GM21360 (cell line): ENCODE measurements around the gene TESK2.
A peak's percentile ranks its signal among the peaks of the same experiment; 100 is the strongest.

Source experiments
- ATAC-seq: cut with Tn5 transposase; IDR thresholded peaks from one replicate; pipeline ENCODE4 v1.9.1; 2021; ENCODE audit warnings: mild to moderate bottlenecking, moderate library complexity; ENCODE audit not compliant: unreplicated experiment

TESK2 gene

DNA sequence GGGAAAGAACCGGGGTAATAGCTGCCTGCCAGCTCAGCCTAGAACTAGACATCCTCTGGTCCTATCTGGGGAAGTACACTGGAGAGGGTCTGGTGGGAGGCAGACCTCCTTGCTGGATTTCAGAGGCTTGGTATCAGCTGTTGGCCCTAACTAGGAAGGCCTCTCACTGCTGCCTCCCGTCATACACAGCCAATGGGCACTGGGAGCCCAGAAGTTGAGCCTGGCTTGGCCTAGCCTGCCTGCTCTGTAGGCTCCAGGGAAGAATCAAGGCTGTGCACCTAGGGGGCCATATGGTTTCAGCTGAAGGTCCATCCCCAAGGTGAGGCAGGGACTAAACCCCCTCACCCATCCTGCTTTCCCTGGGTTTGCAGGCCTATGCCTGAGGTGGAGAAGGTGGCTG lies 146.5 kb downstream of the TESK2 start:
- no peak for ATAC-seq

DNA sequence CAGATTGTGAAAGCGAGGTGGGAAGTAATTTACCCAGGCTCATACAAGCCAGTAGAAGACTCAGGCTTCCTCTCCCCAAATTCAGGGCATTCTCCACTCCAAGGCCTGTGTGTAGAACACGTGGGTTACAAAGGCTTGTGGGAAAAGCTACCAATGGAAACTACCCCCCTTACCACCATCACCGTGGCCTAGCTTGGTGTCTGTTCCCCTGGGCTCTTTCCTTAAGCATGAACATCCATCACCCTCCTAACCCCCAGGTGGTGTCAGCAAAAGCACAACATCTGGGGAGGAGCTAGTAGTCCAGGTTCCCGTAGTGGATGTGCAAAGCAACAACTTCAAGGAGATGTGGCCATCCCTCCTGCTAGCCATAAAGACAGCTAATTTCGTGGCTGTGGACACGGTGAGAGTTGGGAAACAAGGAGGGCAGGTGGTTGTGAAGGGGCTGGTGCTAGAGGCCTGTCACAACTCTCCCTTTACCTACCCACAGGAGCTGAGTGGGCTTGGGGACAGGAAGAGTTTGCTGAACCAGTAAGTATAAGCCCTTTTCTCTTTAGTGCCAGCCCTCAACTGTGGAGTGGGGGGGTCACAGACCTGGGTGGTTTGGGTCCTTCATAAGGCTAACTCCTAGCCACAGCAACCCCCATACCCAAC lies 150.0 kb downstream of the TESK2 start:
- no peak for ATAC-seq

DNA sequence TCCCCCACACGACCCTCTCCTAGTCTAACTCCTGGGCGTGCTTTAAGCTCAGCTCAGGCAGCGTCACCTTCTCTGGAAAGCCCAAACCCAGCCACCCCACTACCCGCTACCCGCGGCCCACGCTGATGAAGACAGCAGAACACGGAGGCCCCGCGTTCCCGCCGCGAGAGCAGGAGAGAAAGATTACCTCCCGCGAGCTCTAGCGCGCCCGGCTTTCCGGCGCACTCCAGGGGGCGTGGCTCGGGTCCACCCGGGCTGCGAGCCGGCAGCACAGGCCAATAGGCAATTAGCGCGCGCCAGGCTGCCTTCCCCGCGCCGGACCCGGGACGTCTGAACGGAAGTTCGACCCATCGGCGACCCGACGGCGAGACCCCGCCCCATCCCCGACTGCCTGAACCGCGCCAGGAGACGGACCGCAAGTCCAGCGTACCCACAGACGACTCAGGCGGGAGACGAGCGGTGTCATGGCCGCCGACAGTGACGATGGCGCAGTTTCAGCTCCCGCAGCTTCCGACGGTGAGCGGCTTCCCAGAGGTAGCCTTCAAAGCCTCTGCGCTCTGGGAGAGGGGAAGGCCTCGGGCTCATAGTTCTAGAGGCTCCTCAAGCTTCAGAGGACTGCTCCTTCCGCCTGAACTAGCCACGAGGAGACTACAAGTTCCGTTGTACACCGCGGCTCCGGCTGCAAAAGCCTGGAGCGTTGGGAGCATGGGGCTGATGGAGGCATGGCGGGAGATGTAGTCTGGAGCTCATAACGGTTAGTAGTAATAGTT lies 151.0 kb downstream of the TESK2 start, which contains the start of the genes MUTYH and TOE1:
TSS of gene MUTYH (minus strand) at position 652 of the 770 bp plus-strand sequence. CDS start 5,935 bp downstream, outside the sequence.
TSS of gene TOE1 (plus strand) at position 382 of the 770 bp plus-strand sequence. CDS start at position 465, 83 bp downstream.
- ATAC-seq, result peak; percentile 71

DNA sequence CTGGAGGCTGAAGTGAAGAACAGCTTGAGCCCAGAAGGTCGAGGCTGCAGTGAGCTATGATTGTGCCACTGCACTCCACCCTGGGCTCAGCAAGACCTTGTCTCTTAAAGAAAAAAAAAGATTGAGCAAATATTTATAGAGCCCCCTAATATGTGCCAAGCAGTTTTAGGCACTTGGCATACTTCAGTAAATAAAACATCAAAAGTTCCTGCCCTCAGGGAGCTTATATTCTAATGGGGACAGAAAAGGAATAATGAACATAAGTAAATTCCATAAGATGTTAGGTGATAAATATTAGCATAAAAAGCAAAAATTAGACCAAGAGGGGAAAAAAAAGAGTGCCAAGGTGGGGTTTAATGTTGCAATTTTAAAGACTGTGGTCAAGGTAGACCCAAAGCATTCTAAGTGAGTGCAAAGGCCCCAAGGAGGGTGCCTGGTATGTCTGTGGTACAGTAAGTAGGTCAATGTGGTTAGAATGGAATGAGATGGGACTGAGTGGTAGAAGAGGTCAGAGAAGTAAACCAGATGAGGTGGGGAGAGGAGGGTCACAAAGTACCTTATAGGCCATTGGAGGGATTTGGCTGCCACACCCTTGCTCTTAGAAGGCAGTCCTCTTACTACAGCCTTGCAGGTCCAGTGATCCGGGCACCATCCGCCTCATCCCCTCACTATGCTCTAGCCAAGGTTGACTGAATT lies 153.2 kb downstream of the TESK2 start:
- no peak for ATAC-seq

DNA sequence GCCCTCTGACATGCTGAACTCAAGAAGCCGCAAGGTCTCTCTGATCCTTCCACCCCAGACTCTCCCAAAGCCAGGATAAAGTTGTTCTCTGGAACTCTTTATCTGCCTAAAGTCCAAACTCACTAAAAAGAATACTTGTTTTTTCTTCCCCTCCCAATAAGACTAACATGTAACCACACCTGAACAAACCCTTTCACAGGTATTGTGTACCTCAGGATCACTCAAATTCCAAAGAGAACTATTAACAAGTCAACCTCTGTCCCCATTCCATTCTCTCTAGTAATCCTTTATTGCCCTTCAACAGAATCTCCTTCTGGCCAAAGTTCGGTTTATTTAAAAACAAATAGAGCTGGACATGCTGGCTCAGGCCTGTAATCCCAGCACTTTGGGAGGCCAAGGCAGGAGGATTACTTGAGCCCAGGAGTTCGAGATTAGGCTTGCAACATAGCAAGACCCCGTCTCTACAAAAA lies 155.1 kb downstream of the TESK2 start:
- no peak for ATAC-seq

DNA sequence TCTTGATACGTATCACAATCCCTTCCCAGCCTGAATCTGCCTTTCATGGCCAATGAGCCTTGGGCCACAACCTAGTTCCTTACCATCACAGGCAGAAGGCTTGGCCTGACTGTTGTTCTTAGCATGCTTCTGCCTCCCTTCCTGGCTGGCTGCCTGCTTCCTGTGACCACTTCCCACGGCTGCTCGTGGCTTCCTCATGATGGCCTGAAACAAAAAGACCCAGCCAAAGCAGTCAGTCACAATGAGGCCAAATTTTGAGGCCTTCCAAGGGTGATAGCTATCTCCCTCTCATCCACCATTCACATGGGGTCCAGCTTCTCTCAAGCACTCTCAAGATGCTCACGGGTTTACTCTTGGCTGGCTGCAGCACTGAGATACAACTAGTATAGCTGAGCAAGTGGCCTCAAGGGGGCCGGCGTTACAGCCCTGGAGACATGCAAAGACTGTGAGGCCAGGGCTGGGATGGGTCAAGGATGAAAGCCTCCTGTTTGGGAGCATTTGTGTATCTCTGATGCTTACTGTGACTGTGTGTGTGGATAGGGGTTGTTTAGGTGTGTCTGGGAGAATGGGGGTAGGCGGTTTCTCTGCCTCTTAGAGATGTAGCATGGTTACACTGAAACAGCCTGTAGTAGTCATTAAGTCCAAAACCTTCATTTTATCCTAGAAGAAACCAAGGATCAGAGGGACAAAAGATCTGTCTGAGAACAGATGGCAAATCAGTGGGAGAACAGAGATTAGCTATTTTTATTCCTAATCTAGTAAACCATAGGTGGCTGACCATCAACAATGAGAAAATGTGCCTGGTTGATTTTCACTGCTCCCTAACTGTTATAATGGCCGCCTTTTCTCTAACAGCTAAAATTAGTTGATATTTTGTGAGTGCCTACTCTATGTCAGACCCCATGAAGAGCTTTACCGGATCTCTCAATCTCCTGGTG lies 156.4 kb downstream of the TESK2 start:
- no peak for ATAC-seq

DNA sequence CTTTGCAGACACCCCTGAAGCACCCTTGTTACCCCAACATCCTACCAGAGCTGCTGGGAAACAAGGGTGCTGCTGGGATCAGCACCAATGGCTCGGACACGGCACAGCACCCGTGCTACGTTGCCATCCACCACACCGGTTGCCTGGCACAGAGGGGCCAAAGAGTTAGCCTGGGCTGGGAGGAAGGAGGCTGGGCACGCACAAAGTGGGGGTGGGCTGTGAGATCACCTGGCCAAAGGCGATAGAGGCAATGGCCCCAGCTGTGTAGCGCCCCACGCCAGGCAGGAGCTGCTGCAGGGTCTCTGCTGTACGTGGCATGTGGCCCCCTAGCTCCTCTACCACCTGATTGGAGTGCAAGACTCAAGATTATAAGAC lies 158.6 kb downstream of the TESK2 start:
- ATAC-seq, result no peak

DNA sequence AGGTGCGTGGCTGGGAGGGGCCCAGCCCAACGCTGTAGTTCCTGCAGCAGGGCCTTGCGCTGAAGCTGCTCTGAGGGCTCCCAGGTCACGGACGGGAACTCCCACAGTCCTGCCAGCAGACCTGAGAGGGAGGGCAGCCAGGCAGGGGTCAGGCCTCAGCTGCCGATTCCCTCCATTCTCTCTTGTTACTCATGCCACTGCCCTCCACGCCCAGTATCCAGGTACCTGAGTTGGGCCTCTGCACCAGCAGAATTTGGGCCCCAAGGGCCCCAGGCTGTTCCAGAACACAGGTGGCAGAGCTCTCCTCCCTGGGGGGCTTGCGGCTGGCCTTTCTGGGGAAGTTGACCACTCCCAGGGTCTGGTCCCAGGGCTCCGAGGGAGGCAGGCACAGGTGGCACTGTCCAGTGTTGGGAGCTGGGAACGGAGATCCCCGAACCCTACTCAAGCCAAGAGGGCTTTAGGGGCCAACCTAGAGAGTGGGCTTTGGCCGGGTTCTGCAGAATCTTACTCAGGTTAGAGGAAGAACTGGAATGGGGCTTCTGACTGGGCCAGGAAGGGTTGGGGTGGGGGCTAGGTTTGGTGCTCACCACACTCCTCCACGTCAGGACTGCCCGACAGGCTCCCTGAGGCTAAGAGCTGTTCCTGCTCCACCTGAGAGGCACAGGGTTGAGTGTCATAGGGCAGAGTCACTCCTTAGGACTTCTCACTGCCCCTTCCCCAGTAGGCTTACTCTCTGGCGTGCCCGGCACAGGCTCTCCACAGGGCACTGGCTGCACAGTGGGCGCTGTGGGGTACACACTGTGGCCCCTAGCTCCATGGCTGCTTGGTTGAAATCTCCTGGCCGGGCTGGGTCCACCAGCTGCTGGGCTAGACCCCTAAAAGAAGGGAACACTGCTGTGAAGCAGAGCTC lies 159.3 kb downstream of the TESK2 start:
- ATAC-seq, result no peak

DNA sequence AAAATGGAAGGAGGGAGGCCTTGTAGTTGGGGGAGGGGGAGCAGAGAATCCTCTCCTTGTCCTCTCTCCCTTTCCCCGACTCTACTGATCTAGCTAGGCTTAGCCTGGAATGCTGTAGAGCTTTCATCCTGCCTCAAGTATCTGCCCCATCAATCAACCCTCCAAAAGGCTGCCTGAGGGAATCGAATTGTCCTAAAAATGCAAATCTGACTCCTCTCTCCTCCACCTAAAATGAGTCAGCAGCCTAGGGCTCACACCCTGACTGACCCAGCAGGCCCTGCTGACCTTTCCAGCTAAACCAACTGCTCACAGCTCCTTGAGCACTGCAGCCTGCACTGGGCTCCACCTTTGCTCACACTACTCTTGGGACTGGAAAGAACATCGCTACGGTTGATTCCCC lies 161.5 kb downstream of the TESK2 start:
- ATAC-seq, result no peak

DNA sequence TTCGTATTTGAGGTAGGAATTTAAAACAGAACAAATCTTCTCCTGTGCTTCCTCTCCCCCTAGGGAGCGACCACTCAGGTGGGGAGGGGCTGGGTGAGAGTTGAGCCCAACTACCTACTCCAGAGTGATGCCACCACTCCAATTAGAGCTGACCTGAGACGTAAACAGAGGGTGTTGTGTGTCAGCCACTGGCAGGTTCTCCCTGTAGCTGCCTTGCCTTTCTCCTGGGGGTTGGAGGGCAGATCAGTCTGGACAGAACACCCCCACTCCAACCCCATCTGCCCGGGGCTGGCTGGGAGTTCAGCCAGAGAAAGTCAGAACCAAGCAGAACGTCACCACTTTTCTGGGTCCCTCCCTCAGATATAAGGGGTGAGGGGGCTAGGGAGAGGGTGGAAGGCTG lies 162.3 kb downstream of the TESK2 start:
- ATAC-seq, result no peak

DNA sequence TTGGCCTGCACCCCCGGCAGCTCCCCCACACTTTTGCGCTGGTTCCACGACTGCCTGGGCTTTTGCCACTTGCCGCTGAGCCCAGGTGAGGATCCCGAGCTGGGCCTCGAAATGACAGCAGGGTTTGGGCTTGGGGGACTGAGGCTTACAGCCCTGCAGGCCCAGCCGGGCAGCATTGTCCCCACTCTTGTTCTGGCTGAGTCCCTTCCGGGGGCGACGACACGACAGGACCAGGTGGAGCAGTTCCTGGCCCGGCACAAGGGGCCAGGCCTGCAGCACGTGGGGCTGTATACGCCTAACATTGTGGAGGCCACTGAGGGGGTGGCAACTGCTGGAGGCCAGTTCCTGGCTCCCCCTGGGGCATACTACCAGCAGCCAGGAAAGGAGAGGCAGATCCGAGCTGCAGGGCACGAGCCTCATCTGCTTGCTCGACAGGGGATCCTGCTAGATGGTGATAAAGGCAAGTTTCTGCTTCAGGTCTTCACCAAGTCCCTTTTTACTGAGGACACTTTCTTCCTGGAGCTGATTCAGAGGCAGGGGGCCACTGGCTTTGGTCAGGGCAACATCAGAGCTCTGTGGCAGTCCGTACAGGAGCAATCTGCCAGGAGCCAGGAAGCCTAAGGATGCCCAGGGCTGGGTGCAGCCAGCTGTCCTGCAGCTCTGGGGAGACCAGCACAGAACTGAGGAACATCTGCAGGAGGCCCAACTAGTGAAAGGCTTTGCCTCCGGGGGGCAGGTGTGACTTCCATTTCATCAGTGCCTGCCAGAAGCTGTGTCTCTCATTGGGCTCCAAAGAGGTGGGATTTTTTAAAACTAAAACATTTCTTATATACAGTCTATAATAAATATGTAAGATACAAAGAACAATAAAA lies 163.1 kb downstream of the TESK2 start:
- ATAC-seq, result no peak

DNA sequence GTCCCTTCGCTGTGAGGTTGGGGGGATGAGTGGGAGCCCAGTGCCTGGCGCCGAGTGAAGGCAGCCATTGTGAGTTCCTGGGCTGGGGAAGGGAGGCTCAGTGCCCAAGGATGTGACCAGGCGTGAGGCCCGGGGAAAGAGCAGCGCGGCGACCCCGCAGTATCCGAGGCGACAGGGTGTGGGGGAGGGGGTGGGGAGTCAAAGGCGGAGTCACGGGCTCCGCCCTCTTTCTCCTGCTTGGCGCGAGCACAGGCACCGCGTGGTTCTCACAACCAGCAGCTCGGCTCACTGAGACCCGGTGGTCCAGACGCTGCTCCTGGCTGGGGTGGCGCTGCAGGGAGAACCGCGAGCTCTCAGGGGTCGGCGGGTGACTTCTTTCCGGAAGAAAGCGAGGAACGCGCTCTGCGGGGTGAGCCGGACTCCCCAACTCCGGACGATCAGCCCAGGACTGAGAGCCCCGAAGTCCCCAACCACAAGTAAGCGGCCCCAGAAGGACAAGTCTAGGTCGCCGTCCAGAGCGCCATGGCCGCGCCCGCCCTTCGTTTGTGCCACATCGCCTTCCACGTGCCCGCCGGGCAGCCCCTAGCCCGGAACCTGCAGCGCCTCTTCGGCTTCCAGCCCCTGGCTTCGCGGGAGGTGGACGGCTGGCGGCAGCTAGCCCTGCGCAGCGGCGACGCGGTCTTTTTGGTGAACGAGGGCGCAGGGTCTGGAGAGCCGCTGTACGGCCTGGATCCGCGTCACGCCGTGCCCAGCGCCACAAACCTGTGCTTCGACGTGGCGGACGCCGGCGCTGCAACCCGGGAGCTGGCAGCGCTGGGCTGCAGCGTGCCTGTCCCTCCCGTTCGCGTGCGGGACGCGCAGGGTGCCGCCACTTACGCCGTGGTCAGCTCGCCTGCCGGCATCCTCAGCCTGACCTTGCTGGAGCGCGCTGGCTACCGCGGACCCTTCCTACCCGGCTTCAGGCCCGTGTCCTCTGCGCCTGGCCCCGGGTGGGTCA lies 164.0 kb downstream of the TESK2 start, which contains the start of gene HPDL:
TSS of gene HPDL (plus strand) at position 269 of the 997 bp plus-strand sequence. CDS start at position 523, 254 bp downstream.
- ATAC-seq, result peak; percentile 59

DNA sequence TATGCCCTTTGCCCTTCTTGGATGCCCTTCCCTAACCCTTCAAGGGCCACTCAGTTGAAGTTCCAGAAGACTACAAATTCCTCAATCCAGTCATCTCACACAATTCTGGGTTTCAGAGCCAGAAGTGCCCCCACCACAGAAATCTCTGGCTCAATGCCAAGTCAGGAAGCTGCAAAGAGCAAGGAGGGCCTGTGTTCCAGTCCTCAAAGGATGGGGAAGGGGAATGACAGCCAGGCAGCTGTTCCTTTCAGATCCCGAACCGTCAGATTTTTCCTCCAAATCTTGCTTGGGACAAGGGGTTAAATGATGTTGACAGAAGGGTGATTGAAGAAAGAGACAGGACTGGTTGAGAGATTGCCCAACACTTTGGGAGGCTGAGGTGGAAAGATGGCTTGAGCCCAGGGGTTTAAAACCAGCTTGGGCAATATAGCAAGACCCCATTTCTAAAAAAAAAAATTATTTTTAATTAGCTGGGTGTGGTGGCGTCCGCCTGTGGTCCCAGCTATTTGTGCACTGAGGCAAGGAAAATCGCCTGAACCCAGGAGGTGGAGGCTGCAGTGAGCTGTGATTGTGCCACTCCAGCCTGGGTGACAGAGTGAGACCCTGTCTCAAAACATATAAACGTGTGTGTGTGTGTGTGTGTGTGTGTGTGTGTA lies 165.0 kb downstream of the TESK2 start:
- no peak for ATAC-seq

DNA sequence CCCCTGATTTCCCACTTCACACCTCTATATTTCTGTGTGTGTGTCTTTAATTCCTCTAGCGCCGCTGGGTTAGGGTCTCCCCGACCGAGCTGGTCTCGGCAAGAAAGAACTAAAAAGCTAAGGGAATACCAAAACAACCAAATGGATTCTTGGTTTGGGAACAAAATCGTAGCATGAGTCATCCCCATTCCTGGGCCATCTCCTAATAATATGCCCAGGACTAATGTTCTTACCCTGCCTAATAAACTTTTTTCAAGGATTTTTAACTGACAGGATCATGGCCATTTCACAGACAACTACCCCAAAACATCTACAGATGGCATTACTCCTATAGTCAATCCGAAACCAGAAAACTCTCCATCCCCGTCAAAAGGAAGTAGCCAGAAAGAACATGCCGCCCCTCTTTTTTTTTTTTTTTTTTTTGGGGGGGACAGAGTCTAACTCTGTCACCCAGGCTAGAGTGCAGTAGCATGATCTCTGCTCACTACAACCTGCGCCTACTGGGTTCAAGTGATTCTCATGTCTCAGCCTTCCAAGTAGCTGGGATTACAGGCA lies 168.4 kb downstream of the TESK2 start:
- no peak for ATAC-seq

DNA sequence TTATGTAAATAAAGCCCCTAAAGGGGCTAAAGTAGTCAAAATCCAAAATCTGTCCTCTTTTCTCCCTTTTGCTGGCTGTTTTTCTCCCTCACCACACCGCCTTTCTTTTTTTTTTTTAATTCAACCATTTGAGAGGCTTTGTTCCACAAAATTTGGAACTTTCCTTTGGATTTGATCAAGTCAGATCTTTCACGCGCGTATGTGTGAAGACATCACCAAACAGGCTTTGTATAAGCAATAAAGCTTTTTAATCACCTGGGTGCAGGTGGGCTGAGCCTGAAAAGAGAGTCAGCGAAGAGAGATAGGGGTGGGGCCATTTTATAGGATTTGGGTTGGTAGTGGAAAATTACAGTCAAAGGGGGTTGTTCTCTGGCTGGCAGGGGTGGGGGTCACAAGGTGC lies 169.5 kb downstream of the TESK2 start:
- ATAC-seq, result no peak

DNA sequence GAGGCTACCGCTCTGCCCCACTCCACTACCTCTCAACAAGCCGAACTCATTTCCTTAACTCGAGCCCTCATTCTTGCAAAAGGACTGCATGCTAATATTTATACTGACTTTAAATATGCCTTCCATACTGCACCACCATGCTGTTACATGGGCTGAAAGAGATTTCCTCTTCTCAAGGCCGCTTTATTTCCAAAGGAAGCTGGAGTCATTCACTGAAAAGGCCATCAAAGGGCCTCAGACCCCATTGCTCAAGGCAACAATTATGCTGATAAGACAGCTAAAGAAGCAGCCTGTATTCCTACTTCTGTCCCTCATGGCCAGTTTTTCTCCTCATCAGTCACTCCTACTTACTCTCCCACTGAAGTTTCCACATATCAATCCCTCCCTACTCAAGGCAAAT lies 171.2 kb downstream of the TESK2 start:
- ATAC-seq, result no peak
